CD14-positive monocyte (primary cell): Measurements from ENCODE around the gene PUS1. TPM values are rescaled to one million over a fixed set of nuclear protein-coding genes. Genes with fewer than 3 reads are reported as not detected.

Experiments
- DNase-seq, 3 donors: peaks; one replicate each; pipeline ENCODE4 v3.0.0-alpha.2; 2011 to 2022
- H2AFZ ChIP-seq: 2 replicates; pipeline ENCODE4 v1.6.0; 2012; ENCODE audit warnings: mild to moderate bottlenecking, low read depth, low read length, inconsistent platforms; ENCODE audit not compliant: insufficient read depth, poor library complexity, severe bottlenecking
- H3K27ac ChIP-seq, 2 donors: 1 replicate in 1 of 2; 2 replicates in 1 of 2; pipeline ENCODE4 v1.5.1; 2012 to 2013; ENCODE audit warnings: low read length in 2 of 2, control low read depth in 1 of 2, inconsistent platforms in 1 of 2, low read depth in 1 of 2, mild to moderate bottlenecking in 1 of 2
- H3K27me3 ChIP-seq, 2 donors: one replicate each; pipeline versions ENCODE4 v1.6.0 to v1.6.1; 2011 to 2013; ENCODE audit warnings: low read length in 2 of 2; ENCODE audit not compliant: control insufficient read depth in 2 of 2, insufficient read depth in 2 of 2
- H3K36me3 ChIP-seq, 2 donors: replicated peaks in 1 of 2; 1 replicate in 1 of 2; 2 replicates in 1 of 2; pipeline versions ENCODE4 v1.5.1 to v1.6.1; 2012 to 2013; ENCODE audit warnings: low read length in 2 of 2, control low read depth in 1 of 2, inconsistent platforms in 1 of 2, mild to moderate bottlenecking in 1 of 2; ENCODE audit not compliant: insufficient read depth in 2 of 2, control insufficient read depth in 1 of 2
- H3K4me1 ChIP-seq, 2 donors: 1 replicate in 1 of 2; 2 replicates in 1 of 2; pipeline versions ENCODE4 v1.5.1 to v1.6.1; 2012 to 2013; ENCODE audit warnings: low read length in 2 of 2, control low read depth in 1 of 2, inconsistent platforms in 1 of 2, mild to moderate bottlenecking in 1 of 2, moderate library complexity in 1 of 2; ENCODE audit not compliant: insufficient read depth in 2 of 2, control insufficient read depth in 1 of 2
- H3K4me2 ChIP-seq: replicated peaks from 2 replicates; pipeline ENCODE3; 2012; ENCODE audit warnings: low read length, moderate library complexity, mild to moderate bottlenecking; ENCODE audit not compliant: poor library complexity, severe bottlenecking; ENCODE audit errors: extremely low read depth
- H3K4me3 ChIP-seq, 3 experiments: fragments of 200-600 bp in 1 of 3; sonication (generic) in 1 of 3; replicated peaks in 1 of 3; 1 replicate in 2 of 3; 2 replicates in 1 of 3; pipeline ENCODE4 v1.5.1; 2011 to 2013; ENCODE audit warnings: low read length in 3 of 3, mild to moderate bottlenecking in 3 of 3, control low read depth in 2 of 3, low read depth in 2 of 3, inconsistent platforms in 1 of 3, moderate library complexity in 1 of 3
- H3K79me2 ChIP-seq: 2 replicates; pipeline ENCODE4 v1.6.0; 2012; ENCODE audit warnings: mild to moderate bottlenecking, control low read depth, inconsistent platforms, low read length, moderate library complexity; ENCODE audit not compliant: insufficient read depth
- H3K9ac ChIP-seq: 2 replicates; pipeline ENCODE4 v1.6.0; 2017; ENCODE audit warnings: low read length, mild to moderate bottlenecking; ENCODE audit not compliant: insufficient read depth, poor library complexity, severe bottlenecking
- H3K9me3 ChIP-seq, 2 donors: replicated peaks in 1 of 2; 1 replicate in 1 of 2; 2 replicates in 1 of 2; pipeline versions ENCODE4 v1.5.1 to v1.6.1; 2012 to 2013; ENCODE audit warnings: low read length in 2 of 2, control low read depth in 1 of 2; ENCODE audit not compliant: control insufficient read depth in 1 of 2, insufficient read depth in 1 of 2
- H4K20me1 ChIP-seq: 2 replicates; pipeline ENCODE4 v1.6.0; 2012; ENCODE audit warnings: mild to moderate bottlenecking, low read length, control low read depth, moderate library complexity; ENCODE audit not compliant: insufficient read depth
- H3K27ac Mint-ChIP-seq, 7 donors: one replicate each; pipeline ENCODE4 v1.8.0; 2020; ENCODE audit warnings: mild to moderate bottlenecking in 7 of 7, mixed read lengths in 7 of 7, moderate library complexity in 6 of 7, inconsistent platforms in 2 of 7
- H3K27me3 Mint-ChIP-seq, 3 donors: one replicate each; pipeline ENCODE4 v1.8.0; 2021 to 2022; ENCODE audit warnings: low read depth in 3 of 3, mild to moderate bottlenecking in 3 of 3, mixed read lengths in 3 of 3, moderate library complexity in 3 of 3, inconsistent platforms in 1 of 3
- H3K36me3 Mint-ChIP-seq, 2 donors: one replicate each; pipeline ENCODE4 v1.8.0; 2020; ENCODE audit warnings: mixed read lengths in 2 of 2, inconsistent platforms in 1 of 2, mild to moderate bottlenecking in 1 of 2
- H3K4me1 Mint-ChIP-seq: one replicate; pipeline ENCODE4 v1.8.0; 2020; ENCODE audit warnings: mild to moderate bottlenecking, mixed read lengths
- H3K4me3 Mint-ChIP-seq, 2 donors: one replicate each; pipeline ENCODE4 v1.8.0; 2020; ENCODE audit warnings: mild to moderate bottlenecking in 2 of 2, mixed read lengths in 2 of 2, moderate library complexity in 1 of 2
- H3K9me3 Mint-ChIP-seq, 7 donors: one replicate each; pipeline ENCODE4 v1.8.0; 2020 to 2022; ENCODE audit warnings: mixed read lengths in 7 of 7, mild to moderate bottlenecking in 6 of 7, moderate library complexity in 6 of 7, inconsistent platforms in 2 of 7
- CTCF ChIP-seq: fragments of 200-600 bp; IDR thresholded peaks from one replicate; pipeline ENCODE4 v1.8.0; 2022; ENCODE audit warnings: antibody characterized with exemption, mild to moderate bottlenecking
- WGBS: methylation state at CpG from one replicate; pipeline ENCODE4 v1.1.5; 2013; ENCODE audit warnings: missing lambda C conversion rate; ENCODE audit not compliant: insufficient coverage; 5-methylcytosine and 5-hydroxymethylcytosine counted together
- intact Hi-C, 2 donors: fragments of 100-400 bp; cut with micrococcal nuclease; formaldehyde crosslinking; loops; one replicate each; pipeline versions ENCODE4 v1.15.0 to v1.15.1; 2023
- polyA plus RNA-seq, 3 donors: library from polyadenylated mRNA; depleted of rRNA in 1 of 3; unstranded in 2 of 3; stranded (reverse) in 1 of 3; fragments of 300-500 nt in 2 of 3; fragments of >200 nt in 1 of 3; fragmentation: Illumina TruSeq in 2 of 3; gene quantifications; 1 replicate in 2 of 3; 2 replicates in 1 of 3; pipeline ENCODE4 v1.2.3, GENCODE V29; 2012 to 2021

Gene PUS1
- polyA plus RNA-seq, 3 donors, result 5.1 to 30.9 (median 6.9) TPM

GRCh38 chr12:131919051-131919347, 10.1 kb upstream of the PUS1 start:
- DNase-seq, result no peak
- Histone ChIP-seq H3K79me2 (no peaks in the 10 kb centered on the region), H2AFZ (no peak overlapping the region), H3K27ac (no peak overlapping the region), H3K4me2 (no peak overlapping the region), H4K20me1 (peaks cover 84% of the 10 kb centered on the region), H3K36me3 (peaks cover 70 to 88% of the 10 kb centered on the region in 2 donors), H3K27me3 (no peaks in the 10 kb centered on the region), H3K4me1 (peaks cover 2 to 3% of the 10 kb centered on the region in 2 donors), H3K4me3 (no peak overlapping the region), H3K9ac (no peak overlapping the region), H3K9me3 (no peaks in the 10 kb centered on the region)
- intact Hi-C loops, result no loop called here
- H3K4me3 Mint-ChIP-seq, result no peak overlapping the region
- H3K4me1 Mint-ChIP-seq, result peaks cover 4% of the 10 kb centered on the region
- no peak for TF ChIP-seq CTCF
- H3K9me3 Mint-ChIP-seq, result peaks cover 0 to 3% (median 0%) of the 10 kb centered on the region in 7 donors
- H3K36me3 Mint-ChIP-seq, result peaks cover 54 to 74% of the 10 kb centered on the region in 2 donors
- H3K27ac Mint-ChIP-seq, result no peak overlapping the region
- WGBS, result 94% methylated on average over 19 of the region's 19 CpGs
- H3K27me3 Mint-ChIP-seq, result peaks cover 0 to under 1% (median 0%) of the 10 kb centered on the region in 3 donors

- DNase-seq, result no peak
- WGBS, result 95% methylated on average over 37 of the region's 37 CpGs
- no peaks in the 10 kb centered on the region for H3K9me3 ChIP-seq
- Mint-ChIP-seq H3K4me1 (peaks cover 10% of the 10 kb centered on the region), H3K27ac (no peak overlapping the region), H3K27me3 (peaks cover 0 to 4% (median 0%) of the 10 kb centered on the region in 3 donors), H3K36me3 (peaks cover 49 to 68% of the 10 kb centered on the region in 2 donors), H3K9me3 (peaks cover 0 to 3% (median 0%) of the 10 kb centered on the region in 7 donors), H3K4me3 (no peak overlapping the region)
- no peak overlapping the region for H2AFZ ChIP-seq
- no peak overlapping the region for H3K4me3 ChIP-seq
- peaks cover 64 to 82% of the 10 kb centered on the region in 2 donors for H3K36me3 ChIP-seq
- TF ChIP-seq CTCF, result no peak
- H4K20me1 ChIP-seq, result peaks cover 78% of the 10 kb centered on the region
- peaks cover 7 to 9% of the 10 kb centered on the region in 2 donors for H3K4me1 ChIP-seq
- no peak overlapping the region for H3K27ac ChIP-seq
- intact Hi-C loops, result no loop called here
- no peaks in the 10 kb centered on the region for H3K79me2 ChIP-seq
- no peaks in the 10 kb centered on the region for H3K27me3 ChIP-seq
- H3K4me2 ChIP-seq, result no peak overlapping the region
- no peak overlapping the region for H3K9ac ChIP-seq
Measured at GRCh38 chr12:131919366-131920156, 9.5 kb upstream of the PUS1 start.
